Stimulated activated CD4-positive, alpha-beta T cell treated with anti-CD3 and anti-CD28 coated beads, TNF-alpha, amount 100 ng/mL, for 1 hour (primary cell): Measurements from ENCODE around the gene CCDC91.

Source experiments
- DNase-seq, 3 donors: peaks; one replicate each; pipeline ENCODE4 v3.0.0-alpha.2; 2020; ENCODE audit warnings: low read depth in 3 of 3, low spot score in 1 of 3

Gene CCDC91

GRCh38 chr12:28513983-28514382 lies 323.7 kb downstream of the CCDC91 start:
- no peak for DNase-seq

DNA sequence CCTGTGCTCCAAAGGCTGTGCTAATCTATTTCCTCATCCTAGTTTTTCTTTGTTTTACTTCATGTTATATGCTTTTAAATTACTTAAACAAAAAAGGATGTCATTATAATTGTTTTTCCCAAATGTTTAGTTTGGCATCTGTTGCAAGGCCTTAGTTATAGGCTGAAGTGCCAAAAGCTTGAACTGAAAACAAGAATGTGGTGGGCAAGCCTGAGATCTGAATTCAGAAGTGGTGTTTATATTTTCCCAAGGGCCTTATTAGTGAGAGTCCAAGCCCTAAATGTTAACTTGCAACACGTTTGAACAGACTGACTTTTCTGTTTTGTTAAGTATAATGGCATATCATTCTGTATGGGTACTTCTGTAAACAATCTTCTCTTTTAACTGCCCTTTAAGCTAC lies 326.8 kb downstream of the CCDC91 start:
- no peak for DNase-seq

GRCh38 chr12:28527631-28528249 lies 337.5 kb downstream of the CCDC91 start:
- DNase-seq: no peak

- no peak for DNase-seq
Measured at GRCh38 chr12:28535216-28535615, 345.0 kb downstream of the CCDC91 start.

DNA sequence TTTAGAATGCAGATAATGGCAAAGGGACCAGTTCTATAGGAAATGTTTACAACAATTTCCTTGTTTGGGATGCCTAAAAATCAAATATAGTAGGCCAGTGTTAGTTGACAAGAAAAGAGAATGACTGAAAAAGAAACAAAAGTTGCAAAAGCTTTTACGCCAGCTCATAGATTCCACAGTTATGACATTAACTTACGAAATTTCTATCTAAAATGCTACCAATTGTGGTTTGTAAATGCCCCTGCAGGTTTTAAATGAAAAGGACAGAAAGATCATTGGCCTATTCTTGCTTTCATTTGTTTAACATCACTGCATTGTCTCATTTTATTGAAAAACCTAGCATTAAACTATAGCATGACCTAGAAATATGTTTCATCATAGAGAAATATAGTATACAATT lies 345.8 kb downstream of the CCDC91 start:
- DNase-seq: no peak

- no peak for DNase-seq
Measured at GRCh38 chr12:28537474-28537873, 347.2 kb downstream of the CCDC91 start.

- DNase-seq: no peak
Measured at GRCh38 chr12:28539691-28540323, 349.6 kb downstream of the CCDC91 start.

- no peak for DNase-seq
Measured at GRCh38 chr12:28540324-28540714, 350.1 kb downstream of the CCDC91 start.

DNA sequence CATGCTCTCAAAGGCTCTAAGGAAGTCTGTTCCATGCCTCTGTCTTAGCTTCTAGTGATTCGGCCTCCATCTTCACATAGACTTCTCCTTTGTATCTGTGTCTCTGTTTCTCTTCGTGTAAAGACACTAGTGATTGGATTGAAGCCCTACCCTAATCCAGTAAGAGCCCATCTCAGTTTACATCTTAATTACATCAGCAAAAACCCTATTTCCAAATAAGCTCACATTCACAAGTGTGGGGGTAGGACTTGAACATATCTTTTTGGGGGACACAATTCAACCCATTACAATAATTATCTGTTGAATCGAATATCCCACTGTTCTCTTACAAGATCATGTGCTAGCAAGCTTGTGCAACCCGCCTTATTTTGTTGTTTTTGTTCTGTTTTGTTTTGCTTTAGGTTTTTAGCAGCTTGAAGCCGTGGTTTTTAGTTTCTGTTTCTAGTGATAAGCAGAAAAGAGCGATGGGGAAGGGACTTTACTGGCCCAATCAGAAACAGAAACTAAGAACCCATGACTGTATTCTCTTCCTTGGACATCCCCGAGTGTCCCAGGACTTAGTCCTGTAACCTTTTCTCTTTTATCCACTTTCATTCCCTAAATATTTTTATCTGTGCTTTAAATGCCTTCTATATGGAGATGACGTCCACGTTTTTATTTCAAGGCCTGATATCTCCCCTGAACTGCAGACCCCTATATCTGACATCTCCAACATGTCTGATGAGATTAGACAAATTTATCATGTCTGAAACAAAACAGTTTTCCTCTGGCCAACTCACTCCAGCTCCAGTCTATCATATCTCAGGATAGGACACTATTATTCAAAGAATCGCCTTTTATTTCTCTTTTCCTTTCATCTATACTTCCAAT lies 353.0 kb downstream of the CCDC91 start:
- DNase-seq: no peak

GRCh38 chr12:28550757-28551704 lies 360.8 kb downstream of the CCDC91 start:
- no peak for DNase-seq

GRCh38 chr12:28552251-28552970 lies 362.2 kb downstream of the CCDC91 start:
- DNase-seq: no peak

- no peak for DNase-seq
Measured at GRCh38 chr12:28555748-28556147, 365.5 kb downstream of the CCDC91 start.

- DNase-seq: no peak
Measured at GRCh38 chr12:28558250-28558649, 368.0 kb downstream of the CCDC91 start.

GRCh38 chr12:28563286-28563685 lies 373.0 kb downstream of the CCDC91 start:
- DNase-seq: no peak

GRCh38 chr12:28563936-28564335 lies 373.7 kb downstream of the CCDC91 start:
- no peak for DNase-seq

GRCh38 chr12:28568118-28568517 lies 377.9 kb downstream of the CCDC91 start:
- no peak for DNase-seq

DNA sequence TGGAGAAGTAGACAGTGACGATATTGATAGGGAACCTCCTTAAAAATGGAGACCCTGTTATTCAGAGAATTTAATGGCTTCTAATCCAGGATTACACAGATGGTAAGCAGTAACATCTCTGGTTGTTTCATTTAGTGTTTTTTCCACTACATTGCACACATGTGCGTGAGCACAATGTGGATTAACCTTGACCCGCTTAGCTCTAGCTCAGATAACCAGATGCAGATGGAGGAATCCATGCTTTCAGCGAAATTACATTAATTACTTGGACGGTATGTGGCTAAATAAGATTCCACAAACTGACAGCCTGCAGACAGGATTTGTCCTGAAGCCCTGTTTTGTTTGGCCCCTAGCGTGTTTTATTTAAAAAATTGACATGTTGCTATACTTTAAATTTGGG lies 378.4 kb downstream of the CCDC91 start:
- DNase-seq: no peak

DNA sequence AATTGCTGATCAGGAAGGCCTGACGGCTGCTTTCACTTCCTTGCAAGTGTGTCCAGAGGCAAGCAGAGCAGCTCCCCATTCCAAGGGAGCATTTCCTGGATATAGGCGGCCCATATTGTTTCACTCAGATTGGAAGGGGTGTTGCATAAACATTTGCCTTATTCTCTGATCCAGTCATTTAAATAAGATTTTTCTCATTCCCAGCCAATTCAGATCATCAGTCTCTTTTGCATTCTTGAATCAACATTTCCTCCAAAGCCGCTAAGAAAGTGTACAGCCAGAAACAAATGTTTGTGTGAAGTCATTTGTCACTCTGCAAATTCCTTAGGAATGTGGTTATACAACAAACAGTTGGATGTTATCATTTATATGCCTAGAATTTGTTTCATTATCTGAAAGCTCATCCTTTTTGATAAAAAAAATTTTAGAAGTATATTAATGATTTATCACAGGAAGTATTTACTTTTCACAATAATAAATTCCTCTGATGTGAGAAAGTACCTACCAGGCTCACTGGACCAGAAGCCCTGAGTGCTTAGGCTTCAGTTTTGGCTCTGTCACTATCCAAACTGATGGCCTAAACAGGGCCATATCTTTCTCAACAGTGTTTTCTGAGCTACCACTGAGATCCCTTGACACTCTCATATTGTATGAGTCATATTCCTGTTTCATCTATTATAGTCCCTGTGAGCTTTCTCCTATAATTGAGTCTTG lies 379.6 kb downstream of the CCDC91 start:
- no peak for DNase-seq

GRCh38 chr12:28570811-28571210 lies 380.6 kb downstream of the CCDC91 start:
- DNase-seq: no peak
